Measurements from ENCODE around the gene CFL1. TPM values are rescaled to one million over a fixed set of nuclear protein-coding genes. Genes with fewer than 3 reads are reported as not detected.
A peak's percentile ranks its signal among the peaks of the same experiment; 100 is the strongest.

The CFL1 gene
- total and polyA plus RNA-seq, 10 of the 15 experiments (the other 5 are each of a cell fraction or from before 2014, with no cell fraction given): 164 to 2,994 (median 1,500) TPM

- no peak for TF ChIP-seq CEBPB (IDR thresholded peaks at IDR 0.05; ENCODE audit: borderline replicate concordance in 1 of 2, low read depth in 2 of 2, low read length in 2 of 2)
Measured at GRCh38 chr11:65859812-65860277, 1.9 kb upstream of the CFL1 start (continued).

GRCh38 chr11:65859095-65859811, 1.3 kb upstream of the CFL1 start:
- Histone ChIP-seq H3K79me2 (ENCODE audit: control insufficient read depth, insufficient read depth, low read length) (peaks cover 62% of the 10 kb centered on the region), H3K27ac (ENCODE audit: control insufficient read depth, insufficient read depth) (peak overlapping the region; percentile 100), H3K9me3 (replicated peaks; ENCODE audit: control insufficient read depth, insufficient read depth, low read length) (no peaks in the 10 kb centered on the region), H3K4me2 (ENCODE audit: control insufficient read depth, insufficient read depth) (peak overlapping the region; percentile 99), H3K4me1 (ENCODE audit: control insufficient read depth, insufficient read depth, low read length) (peaks cover 25% of the 10 kb centered on the region), H3K4me3 (peak overlapping the region; percentile 85), H3K27me3 (replicated peaks in 1 of 2; ENCODE audit: control insufficient read depth in 2 of 2, insufficient read depth in 2 of 2, low read length in 1 of 2) (no peaks in the 10 kb centered on the region), H4K20me1 (ENCODE audit: control insufficient read depth, insufficient read depth) (peaks cover 14% of the 10 kb centered on the region), H3K36me3 (ENCODE audit: control insufficient read depth in 2 of 2, insufficient read depth in 2 of 2, low read length in 1 of 2) (peaks cover 29 to 35% of the 10 kb centered on the region in 2 experiments), H3K9ac (ENCODE audit: control insufficient read depth, insufficient read depth, low read length) (peak overlapping the region; percentile 97), H2AFZ (ENCODE audit: control insufficient read depth, low read depth, low read length) (peak overlapping the region; percentile 74)
- SMC1A ChIA-PET (ENCODE audit: uncharacterized antibody, unreplicated experiment): interaction anchor here (0.8 to 4.3 kb wide), 14 partner anchors 10 to 204 kb away, joined by 3 to 52 read pairs (median 5); partner anchors contain the start of genes CCDC85B, FIBP, KAT5 and SF3B2
- CTCF ChIA-PET: interaction anchor here (0.9 to 5.7 kb wide), 30 partner anchors 9 to 289 kb away, joined by 3 to 146 read pairs (median 4); partner anchors contain the start of genes CCDC85B, CTSW, EFEMP2 and FIBP
- no TSS peak for BruUV-seq (replicated peaks)
- 1% methylated on average over 39 of the region's 46 CpGs for WGBS (ENCODE audit: insufficient coverage, insufficient replicate concordance, low lambda C conversion rate, missing lambda C conversion rate)
- in situ Hi-C loops (cut with MboI): loop anchor here (25.0 kb wide), 1 partner anchor 1622 kb away; the partner anchor contains the start of genes DNAJC4, FKBP2, NUDT22 and PPP1R14B
- POLR2A ChIA-PET: interaction anchor here (0.5 to 5.6 kb wide), 25 partner anchors 11 to 276 kb away, joined by 3 to 155 read pairs (median 6); partner anchors contain the start of genes BANF1, CCDC85B, EFEMP2 and EIF1AD
- RAD21 ChIA-PET (ENCODE audit: unreplicated experiment): interaction anchor here (0.6 to 5.0 kb wide), 22 partner anchors 12 to 276 kb away, joined by 3 to 76 read pairs (median 4); partner anchors contain the start of genes BANF1, CCDC85B, EIF1AD and FIBP
- FAIRE-seq (peak; percentile 90), ATAC-seq (peak; percentile 78), DNase-seq (ENCODE audit: low read depth, low spot score) (peak; percentile 90)
- intact Hi-C loops (cut with micrococcal nuclease; ENCODE audit: unreplicated experiment): loop anchor here (2.0 to 5.0 kb wide), 2 partner anchors 30 to 193 kb away; partner anchors contain the start of genes FIBP and SF3B2
- TF ChIP-seq SPI1 (IDR thresholded peaks at IDR 0.05; ENCODE audit: borderline replicate concordance, insufficient read depth, low read depth, low read length) (peak; percentile 43; the same call in 1 of the 2 replicates), YBX1 (IDR thresholded peaks at IDR 0.05) (no peak), BMI1 (IDR thresholded peaks at IDR 0.05; ENCODE audit: borderline replicate concordance) (peak; percentile 72), MTA3 (IDR thresholded peaks at IDR 0.05; ENCODE audit: borderline replicate concordance, low read length) (no peak), RELA (IDR thresholded peaks at IDR 0.05; ENCODE audit: borderline replicate concordance, partially characterized antibody) (peak; percentile 32), HDAC6 (IDR thresholded peaks at IDR 0.05; ENCODE audit: unreplicated experiment) (no peak), NFYA (IDR thresholded peaks at IDR 0.05; ENCODE audit: borderline replicate concordance, low read depth, low read length) (no peak), GABPA (IDR thresholded peaks at IDR 0.05; ENCODE audit: low read depth) (no peak), E2F4 (IDR thresholded peaks at IDR 0.05; ENCODE audit: low read depth, low read length) (peak; percentile 59; the same call in 1 of the 2 replicates), KAT2A (conservative IDR thresholded peaks at IDR 0.05; ENCODE audit: control insufficient read depth, low read depth, low read length) (no peak), NFYB (IDR thresholded peaks at IDR 0.05; ENCODE audit: insufficient read depth, low read depth, low read length) (peak; percentile 54; the same call in 1 of the 2 replicates), ZNF24 (IDR thresholded peaks at IDR 0.05) (no peak), TAF1 (IDR thresholded peaks at IDR 0.05; ENCODE audit: borderline replicate concordance, low read depth, low read length) (peak; percentile 97), CBFB (IDR thresholded peaks at IDR 0.05; ENCODE audit: low read depth) (peak; percentile 67; the same call in 1 of the 2 replicates), POLR2A (IDR thresholded peaks at IDR 0.05; ENCODE audit: low read depth, low read length) (peak; percentile 87), NR2C1 (IDR thresholded peaks at IDR 0.05) (no peak), SMC3 (IDR thresholded peaks at IDR 0.05; ENCODE audit: borderline replicate concordance, low read length) (no peak), SRF (IDR thresholded peaks at IDR 0.05; ENCODE audit: low read depth in 2 of 2, low read length in 2 of 2) (peak; percentile 95 to 99), MTA2 (IDR thresholded peaks at IDR 0.05; ENCODE audit: low read depth) (no peak)

Measured in GM12878 (cell line).